ENCODE results near the gene KMT5B.

KMT5B gene

DNA sequence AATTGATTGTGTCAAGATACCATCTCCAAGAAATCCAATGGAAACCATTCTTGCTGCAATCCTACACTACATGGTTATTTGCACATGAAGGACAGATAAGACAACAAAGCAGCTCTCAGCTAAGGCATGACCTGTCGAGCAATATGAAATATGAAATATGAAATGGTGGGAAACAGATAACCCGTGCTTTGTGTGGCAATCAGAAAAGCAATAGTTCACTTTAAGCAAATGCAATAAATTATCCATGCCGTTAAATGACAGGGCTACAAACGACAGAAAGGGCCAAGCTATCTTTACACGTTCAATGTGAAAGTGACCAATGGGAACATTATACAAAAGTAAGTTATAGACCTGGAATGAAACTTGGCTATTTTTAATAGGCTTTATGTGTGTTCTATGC lies 35.2 kb downstream of the KMT5B start:
- H3K27me3 ChIP-seq (ENCODE audit: insufficient read depth, low read depth) = no peaks in the 10 kb centered on the region
- TF ChIP-seq, protein P1, sequence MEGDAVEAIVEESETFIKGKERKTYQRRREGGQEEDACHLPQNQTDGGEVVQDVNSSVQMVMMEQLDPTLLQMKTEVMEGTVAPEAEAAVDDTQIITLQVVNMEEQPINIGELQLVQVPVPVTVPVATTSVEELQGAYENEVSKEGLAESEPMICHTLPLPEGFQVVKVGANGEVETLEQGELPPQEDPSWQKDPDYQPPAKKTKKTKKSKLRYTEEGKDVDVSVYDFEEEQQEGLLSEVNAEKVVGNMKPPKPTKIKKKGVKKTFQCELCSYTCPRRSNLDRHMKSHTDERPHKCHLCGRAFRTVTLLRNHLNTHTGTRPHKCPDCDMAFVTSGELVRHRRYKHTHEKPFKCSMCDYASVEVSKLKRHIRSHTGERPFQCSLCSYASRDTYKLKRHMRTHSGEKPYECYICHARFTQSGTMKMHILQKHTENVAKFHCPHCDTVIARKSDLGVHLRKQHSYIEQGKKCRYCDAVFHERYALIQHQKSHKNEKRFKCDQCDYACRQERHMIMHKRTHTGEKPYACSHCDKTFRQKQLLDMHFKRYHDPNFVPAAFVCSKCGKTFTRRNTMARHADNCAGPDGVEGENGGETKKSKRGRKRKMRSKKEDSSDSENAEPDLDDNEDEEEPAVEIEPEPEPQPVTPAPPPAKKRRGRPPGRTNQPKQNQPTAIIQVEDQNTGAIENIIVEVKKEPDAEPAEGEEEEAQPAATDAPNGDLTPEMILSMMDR (conservative IDR thresholded peaks at IDR 0.05; ENCODE audit: low read depth, low read length) = no peak
- peaks cover 9% of the 10 kb centered on the region for H3K4me1 ChIP-seq (ENCODE audit: low read depth, poor library complexity, severe bottlenecking)
- H3K27ac ChIP-seq = no peak overlapping the region
- H3K4me2 ChIP-seq = no peak overlapping the region
- no peak overlapping the region for H2AFZ ChIP-seq (ENCODE audit: low read depth)
- H3K79me2 ChIP-seq (ENCODE audit: insufficient read depth, low read depth) = no peaks in the 10 kb centered on the region
- no peaks in the 10 kb centered on the region for H3K36me3 ChIP-seq (ENCODE audit: insufficient read depth)
- no peak overlapping the region for H3K4me3 ChIP-seq (IDR thresholded peaks at IDR 0.05; ENCODE audit: insufficient read depth, low read depth, low read length)
- H3K9ac ChIP-seq = no peak overlapping the region
- H4K20me1 ChIP-seq (ENCODE audit: insufficient read depth) = no peaks in the 10 kb centered on the region

DNA sequence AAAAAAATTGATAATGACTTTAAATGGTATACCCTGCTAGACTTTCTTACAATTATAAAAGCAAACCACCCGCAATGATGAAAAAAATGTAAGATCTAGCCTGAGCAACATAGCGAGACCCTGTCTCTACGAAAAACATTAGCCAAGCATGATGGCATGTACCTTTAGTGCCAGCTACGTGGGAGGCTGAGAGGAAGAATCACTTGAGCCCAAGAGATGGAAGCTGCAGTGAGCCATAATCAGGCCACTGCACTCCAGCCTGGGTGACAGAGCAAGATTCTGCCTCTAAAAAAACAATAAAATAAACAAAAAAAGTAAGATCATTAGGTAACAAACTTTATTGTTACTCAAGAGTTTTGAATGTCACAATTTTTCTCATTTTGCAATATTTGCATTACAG lies 39.2 kb downstream of the KMT5B start:
- Histone ChIP-seq H3K4me1 (ENCODE audit: low read depth, poor library complexity, severe bottlenecking) (no peaks in the 10 kb centered on the region), H2AFZ (ENCODE audit: low read depth) (no peak overlapping the region), H3K27me3 (ENCODE audit: insufficient read depth, low read depth) (no peaks in the 10 kb centered on the region), H4K20me1 (ENCODE audit: insufficient read depth) (no peaks in the 10 kb centered on the region), H3K27ac (no peak overlapping the region), H3K79me2 (ENCODE audit: insufficient read depth, low read depth) (no peaks in the 10 kb centered on the region), H3K9ac (no peak overlapping the region), H3K36me3 (ENCODE audit: insufficient read depth) (no peaks in the 10 kb centered on the region; the same call in 1 of the 2 replicates), H3K4me2 (no peak overlapping the region), H3K4me3 (IDR thresholded peaks at IDR 0.05; ENCODE audit: insufficient read depth, low read depth, low read length) (no peak overlapping the region)
- TF ChIP-seq, protein P1 (conservative IDR thresholded peaks at IDR 0.05; ENCODE audit: low read depth, low read length) = no peak

DNA sequence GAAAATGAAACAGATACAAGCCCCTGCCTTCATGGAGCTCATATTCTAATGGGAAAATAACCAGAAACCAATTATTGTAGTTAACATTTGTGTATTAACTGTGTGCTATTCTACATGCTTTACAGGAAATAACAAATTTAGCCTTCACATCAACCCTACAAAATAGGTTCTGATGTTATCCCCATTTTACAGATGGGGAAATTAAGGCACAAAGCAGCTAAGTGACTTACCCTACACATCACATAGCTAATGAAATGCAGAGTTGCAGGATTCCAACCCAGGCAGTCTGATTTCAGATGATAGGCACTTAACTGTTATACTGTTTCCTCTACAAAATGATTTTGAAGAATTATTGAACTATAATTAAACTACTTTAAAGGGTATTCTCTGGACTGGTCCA lies 43.7 kb downstream of the KMT5B start:
- Histone ChIP-seq H2AFZ (ENCODE audit: low read depth) (no peak overlapping the region), H3K4me1 (ENCODE audit: low read depth, poor library complexity, severe bottlenecking) (no peaks in the 10 kb centered on the region), H4K20me1 (ENCODE audit: insufficient read depth) (no peaks in the 10 kb centered on the region), H3K4me2 (no peak overlapping the region), H3K9ac (no peak overlapping the region), H3K27ac (no peak overlapping the region), H3K27me3 (ENCODE audit: insufficient read depth, low read depth) (no peaks in the 10 kb centered on the region), H3K79me2 (ENCODE audit: insufficient read depth, low read depth) (no peaks in the 10 kb centered on the region), H3K36me3 (ENCODE audit: insufficient read depth) (no peaks in the 10 kb centered on the region; the same call in 1 of the 2 replicates), H3K4me3 (IDR thresholded peaks at IDR 0.05; ENCODE audit: insufficient read depth, low read depth, low read length) (no peak overlapping the region)
- TF ChIP-seq, protein P1 (conservative IDR thresholded peaks at IDR 0.05; ENCODE audit: low read depth, low read length) = no peak

DNA sequence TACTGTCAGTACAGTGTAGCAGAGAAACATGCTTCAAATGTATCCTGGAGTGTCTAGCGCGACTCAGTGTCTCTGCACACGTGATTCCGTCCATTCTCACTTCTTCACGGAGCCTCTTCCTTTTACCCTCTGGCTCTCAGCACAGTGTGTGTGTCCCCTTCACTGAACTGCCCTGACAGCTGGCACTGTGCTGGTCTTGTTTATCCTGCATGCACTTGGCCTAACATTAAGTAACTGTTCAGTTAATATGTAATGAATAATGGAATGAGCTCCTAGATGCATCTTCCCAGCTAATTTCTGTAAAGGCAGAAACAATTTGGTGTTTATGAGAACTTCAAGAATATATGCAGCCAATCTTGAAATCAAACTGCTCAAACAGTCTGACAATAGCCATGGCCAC lies 44.4 kb downstream of the KMT5B start:
- no peak overlapping the region for H3K4me2 ChIP-seq

More for the DNA sequence above, 44.4 kb downstream of the KMT5B start:
- Histone ChIP-seq H3K9ac (no peak overlapping the region), H3K4me3 (IDR thresholded peaks at IDR 0.05; ENCODE audit: insufficient read depth, low read depth, low read length) (no peak overlapping the region), H3K36me3 (ENCODE audit: insufficient read depth) (no peaks in the 10 kb centered on the region; the same call in 1 of the 2 replicates), H3K27ac (no peak overlapping the region), H3K79me2 (ENCODE audit: insufficient read depth, low read depth) (no peaks in the 10 kb centered on the region), H3K4me1 (ENCODE audit: low read depth, poor library complexity, severe bottlenecking) (no peaks in the 10 kb centered on the region), H2AFZ (ENCODE audit: low read depth) (no peak overlapping the region), H4K20me1 (ENCODE audit: insufficient read depth) (no peaks in the 10 kb centered on the region), H3K27me3 (ENCODE audit: insufficient read depth, low read depth) (no peaks in the 10 kb centered on the region)
- TF ChIP-seq, protein P1 (conservative IDR thresholded peaks at IDR 0.05; ENCODE audit: low read depth, low read length) = no peak
